ENCODE data around the gene TAOK3. TPM values are rescaled to one million over a fixed set of nuclear protein-coding genes. Genes with fewer than 3 reads are reported as not detected.

The TAOK3 gene
- total and polyA plus RNA-seq, 2 donors (not counting 3 experiments of a cell fraction or from before 2014, with no cell fraction given), result 11.3 to 23.1 TPM

DNA sequence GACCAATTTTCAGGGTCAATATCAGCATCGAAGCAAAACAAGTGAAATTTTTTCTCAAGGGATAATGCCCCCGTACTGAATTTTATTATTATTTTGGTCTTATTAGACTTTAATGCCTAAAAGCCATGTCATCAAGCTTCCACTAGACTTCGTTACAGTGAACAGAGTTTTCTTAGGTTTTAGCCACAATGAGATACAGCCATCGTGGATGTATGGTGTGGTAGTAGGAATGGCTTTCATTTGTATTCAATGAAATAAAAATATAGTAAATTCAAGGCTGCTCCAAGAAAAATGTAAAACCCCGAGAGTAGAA lies 11.7 kb downstream of the TAOK3 start:
- dilution Hi-C loops (cut with MboI; ENCODE audit: extremely low pct_ligation_motif_present, low sequenced_read_pairs) (no loop called here), intact Hi-C loops (cut with micrococcal nuclease) (no loop called here)
- Histone ChIP-seq H3K36me3 (ENCODE audit: control insufficient read depth in 2 of 2, extremely low read depth in 1 of 2, insufficient read depth in 2 of 2, low read length in 2 of 2) (no peaks in the 10 kb centered on the region), H3K27me3 (ENCODE audit: control insufficient read depth in 2 of 2, insufficient read depth in 2 of 2, low read length in 2 of 2) (no peaks in the 10 kb centered on the region), H4K20me1 (replicated peaks; ENCODE audit: control insufficient read depth, extremely low read depth, insufficient read depth, low read length) (no peaks in the 10 kb centered on the region), H2AFZ (ENCODE audit: low read depth, low read length) (no peak overlapping the region), H3K27ac (ENCODE audit: insufficient read depth, low read depth, low read length) (peak overlapping the region; percentile 58), H3K9ac (replicated peaks; ENCODE audit: extremely low read depth, insufficient read depth, low read length) (peak overlapping the region; percentile 12), H3K79me2 (ENCODE audit: control insufficient read depth, insufficient read depth, low read length) (peaks cover 65% of the 10 kb centered on the region), H3K4me3 (replicated peaks in 1 of 3; ENCODE audit: insufficient read depth in 1 of 3, low read depth in 1 of 3, low read length in 3 of 3) (peak overlapping the region in 1 of 3 experiments; percentile 44), H3K4me1 (ENCODE audit: control insufficient read depth, extremely low read depth, insufficient read depth, low read length) (peaks cover 44% of the 10 kb centered on the region), H3K9me3 (replicated peaks; ENCODE audit: control insufficient read depth, insufficient read depth, low read length) (no peaks in the 10 kb centered on the region), H3K9me1 (replicated peaks; ENCODE audit: control insufficient read depth, extremely low read depth, insufficient read depth, low read length) (no peaks in the 10 kb centered on the region), H3K4me2 (ENCODE audit: insufficient read depth, low read length) (peak overlapping the region; percentile 74)
- no peak for TF ChIP-seq GATA2 (IDR thresholded peaks at IDR 0.05; ENCODE audit: insufficient read depth, insufficient read length, low read depth, low read length)
- no peak for TF ChIP-seq JUN (IDR thresholded peaks at IDR 0.05; ENCODE audit: borderline replicate concordance, insufficient read depth, insufficient read length, low read depth)
- TF ChIP-seq POLR2AphosphoS5 (IDR thresholded peaks at IDR 0.05; ENCODE audit: insufficient read depth, low read depth, low read length), result no peak
- no peak for TF ChIP-seq MYC (IDR thresholded peaks at IDR 0.05; ENCODE audit: low read depth, low read length)
- TF ChIP-seq, protein P1, sequence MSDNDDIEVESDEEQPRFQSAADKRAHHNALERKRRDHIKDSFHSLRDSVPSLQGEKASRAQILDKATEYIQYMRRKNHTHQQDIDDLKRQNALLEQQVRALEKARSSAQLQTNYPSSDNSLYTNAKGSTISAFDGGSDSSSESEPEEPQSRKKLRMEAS (IDR thresholded peaks at IDR 0.05; ENCODE audit: insufficient read depth, insufficient read length), result no peak
- TF ChIP-seq, protein P2, sequence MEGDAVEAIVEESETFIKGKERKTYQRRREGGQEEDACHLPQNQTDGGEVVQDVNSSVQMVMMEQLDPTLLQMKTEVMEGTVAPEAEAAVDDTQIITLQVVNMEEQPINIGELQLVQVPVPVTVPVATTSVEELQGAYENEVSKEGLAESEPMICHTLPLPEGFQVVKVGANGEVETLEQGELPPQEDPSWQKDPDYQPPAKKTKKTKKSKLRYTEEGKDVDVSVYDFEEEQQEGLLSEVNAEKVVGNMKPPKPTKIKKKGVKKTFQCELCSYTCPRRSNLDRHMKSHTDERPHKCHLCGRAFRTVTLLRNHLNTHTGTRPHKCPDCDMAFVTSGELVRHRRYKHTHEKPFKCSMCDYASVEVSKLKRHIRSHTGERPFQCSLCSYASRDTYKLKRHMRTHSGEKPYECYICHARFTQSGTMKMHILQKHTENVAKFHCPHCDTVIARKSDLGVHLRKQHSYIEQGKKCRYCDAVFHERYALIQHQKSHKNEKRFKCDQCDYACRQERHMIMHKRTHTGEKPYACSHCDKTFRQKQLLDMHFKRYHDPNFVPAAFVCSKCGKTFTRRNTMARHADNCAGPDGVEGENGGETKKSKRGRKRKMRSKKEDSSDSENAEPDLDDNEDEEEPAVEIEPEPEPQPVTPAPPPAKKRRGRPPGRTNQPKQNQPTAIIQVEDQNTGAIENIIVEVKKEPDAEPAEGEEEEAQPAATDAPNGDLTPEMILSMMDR (IDR thresholded peaks at IDR 0.05; ENCODE audit: extremely low read depth in 1 of 2, insufficient read depth in 1 of 2, low read depth in 1 of 2, low read length in 2 of 2), result no peak
- TF ChIP-seq FOS (IDR thresholded peaks at IDR 0.05; ENCODE audit: borderline replicate concordance, insufficient read depth, low read length), result no peak
- TF ChIP-seq EZH2 (IDR thresholded peaks at IDR 0.05; ENCODE audit: borderline replicate concordance, low read depth, low read length, severe bottlenecking), result no peak
- TF ChIP-seq POLR2A (IDR thresholded peaks at IDR 0.05; ENCODE audit: low read depth, low read length), result no peak
- DNase-seq (ENCODE audit: low read depth, low spot score) (no peak), FAIRE-seq (no peak)
- POLR2A ChIA-PET, result no interaction called here
- BruUV-seq (replicated peaks), result TSS peak; percentile 63
- CTCF ChIA-PET, result interaction anchor here (0.6 to 1.7 kb wide), 2 partner anchors 15 to 1444 kb away, joined by 3 to 8 read pairs; partner anchors contain the start of gene SUDS3

Data from endothelial cell of umbilical vein (primary cell).